Chondrocyte (in vitro differentiated cells): Measurements from ENCODE around the gene VAC14. TPM values are rescaled to one million over a fixed set of nuclear protein-coding genes. Genes with fewer than 3 reads are reported as not detected.

Source experiments
- DNase-seq: peaks from one replicate; pipeline ENCODE4 v3.0.0; 2021; ENCODE audit warnings: mixed read lengths, low spot score
- H3K27ac Mint-ChIP-seq: one replicate; pipeline ENCODE4 v1.8.0; 2021; ENCODE audit warnings: mild to moderate bottlenecking, moderate library complexity, mixed read lengths; ENCODE audit not compliant: unreplicated experiment
- H3K27me3 Mint-ChIP-seq: 2 replicates; pipeline ENCODE4 v1.8.0; 2021; ENCODE audit warnings: low read depth, mixed read lengths
- H3K36me3 Mint-ChIP-seq: 2 replicates; pipeline ENCODE4 v1.8.0; 2021; ENCODE audit warnings: low read depth, mixed read lengths
- H3K4me1 Mint-ChIP-seq: 2 replicates; pipeline ENCODE4 v1.8.0; 2021; ENCODE audit warnings: low read depth, mild to moderate bottlenecking, mixed read lengths
- H3K4me3 Mint-ChIP-seq: one replicate; pipeline ENCODE4 v1.8.0; 2021; ENCODE audit warnings: mild to moderate bottlenecking, moderate library complexity, mixed read lengths; ENCODE audit not compliant: unreplicated experiment
- H3K9me3 Mint-ChIP-seq: 2 replicates; pipeline ENCODE4 v1.8.0; 2021; ENCODE audit warnings: low read depth, mixed read lengths
- total RNA-seq: library from RNA; stranded (reverse); gene quantifications from 3 replicates; pipeline ENCODE4 v1.2.1, GENCODE V29; 2021
- TF ChIP-seq, protein P1 (sequence below): fragments of 200-600 bp; sonication (generic); IDR thresholded peaks from 2 replicates; pipeline ENCODE4 v1.5.0; 2021; ENCODE audit warnings: antibody characterized with exemption, mild to moderate bottlenecking, moderate library complexity

VAC14 gene
- total RNA-seq, 1 donor from 2014 or later, result 37.9 TPM

DNA sequence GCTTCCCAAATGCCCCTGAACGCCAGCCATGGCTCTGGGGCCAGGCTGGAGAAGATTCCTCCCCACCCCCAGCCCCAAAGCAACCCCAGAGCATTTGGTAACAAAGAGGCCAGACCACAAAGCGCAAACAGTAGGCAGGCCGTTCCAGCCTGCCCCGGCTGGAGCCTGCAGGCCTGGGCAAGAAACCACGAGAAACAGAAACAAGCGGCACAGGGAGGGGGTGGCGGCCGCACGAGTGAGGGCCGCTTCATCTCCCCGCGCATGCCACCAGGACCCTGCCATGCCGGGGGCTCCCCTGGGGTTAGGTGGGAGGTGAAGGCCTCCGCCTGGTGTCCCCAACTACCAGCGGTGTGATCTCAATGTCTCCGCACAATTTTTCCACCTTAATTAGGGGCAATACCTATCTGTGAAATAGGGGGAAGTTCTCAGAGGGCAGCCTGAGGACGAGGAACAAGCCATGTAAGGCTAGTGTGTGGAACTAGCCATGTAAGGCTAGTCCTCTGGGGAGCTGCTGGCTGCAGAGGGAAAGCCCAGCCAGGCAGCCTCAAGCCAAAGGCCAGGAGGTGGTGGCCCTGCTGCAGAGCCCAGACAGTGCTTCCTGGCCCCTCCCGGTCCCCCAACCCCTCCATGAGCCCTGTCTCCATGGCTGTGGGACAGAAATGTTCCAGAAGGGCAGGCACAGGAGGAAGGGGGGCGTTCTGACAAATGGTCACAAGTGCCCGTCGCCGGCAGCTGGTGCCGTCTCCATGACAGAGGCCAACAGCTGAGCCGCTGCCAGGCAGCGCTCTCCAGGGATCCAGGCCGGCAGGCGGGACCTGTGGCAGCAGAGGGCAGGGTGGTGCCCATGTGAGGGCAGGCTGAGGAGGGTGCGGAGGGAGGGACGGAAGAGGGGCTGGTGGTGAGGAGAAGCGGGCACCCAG, 100.6 kb downstream of the VAC14 start:
- Mint-ChIP-seq H3K9me3 (no peaks in the 10 kb centered on the region), H3K27ac (peak overlapping the region; percentile 100), H3K27me3 (no peaks in the 10 kb centered on the region), H3K4me3 (no peak overlapping the region), H3K36me3 (peaks cover 4% of the 10 kb centered on the region), H3K4me1 (peaks cover 94% of the 10 kb centered on the region)
- TF ChIP-seq, protein P1, sequence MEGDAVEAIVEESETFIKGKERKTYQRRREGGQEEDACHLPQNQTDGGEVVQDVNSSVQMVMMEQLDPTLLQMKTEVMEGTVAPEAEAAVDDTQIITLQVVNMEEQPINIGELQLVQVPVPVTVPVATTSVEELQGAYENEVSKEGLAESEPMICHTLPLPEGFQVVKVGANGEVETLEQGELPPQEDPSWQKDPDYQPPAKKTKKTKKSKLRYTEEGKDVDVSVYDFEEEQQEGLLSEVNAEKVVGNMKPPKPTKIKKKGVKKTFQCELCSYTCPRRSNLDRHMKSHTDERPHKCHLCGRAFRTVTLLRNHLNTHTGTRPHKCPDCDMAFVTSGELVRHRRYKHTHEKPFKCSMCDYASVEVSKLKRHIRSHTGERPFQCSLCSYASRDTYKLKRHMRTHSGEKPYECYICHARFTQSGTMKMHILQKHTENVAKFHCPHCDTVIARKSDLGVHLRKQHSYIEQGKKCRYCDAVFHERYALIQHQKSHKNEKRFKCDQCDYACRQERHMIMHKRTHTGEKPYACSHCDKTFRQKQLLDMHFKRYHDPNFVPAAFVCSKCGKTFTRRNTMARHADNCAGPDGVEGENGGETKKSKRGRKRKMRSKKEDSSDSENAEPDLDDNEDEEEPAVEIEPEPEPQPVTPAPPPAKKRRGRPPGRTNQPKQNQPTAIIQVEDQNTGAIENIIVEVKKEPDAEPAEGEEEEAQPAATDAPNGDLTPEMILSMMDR, result no peak
- DNase-seq, result no peak

DNA sequence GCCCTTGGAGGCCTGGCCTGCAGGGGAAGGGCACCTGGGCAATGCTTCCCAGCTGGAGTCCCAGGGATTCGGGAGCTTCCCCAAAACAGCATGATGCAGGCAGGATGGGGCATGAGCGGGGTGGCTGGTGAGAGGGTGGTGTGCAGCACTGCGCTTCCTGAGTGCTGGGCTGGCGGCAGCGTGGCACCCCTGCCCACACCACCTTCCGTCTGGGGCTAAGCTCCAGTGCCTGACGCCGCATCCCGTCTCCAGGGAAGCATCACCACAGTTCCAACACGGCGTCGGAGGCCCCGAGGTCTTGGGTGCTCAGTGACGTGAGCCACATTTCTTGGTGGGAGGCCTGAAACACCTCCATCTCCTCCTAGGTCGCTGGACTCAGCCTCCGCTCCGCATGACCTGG, 101.3 kb downstream of the VAC14 start:
- Mint-ChIP-seq H3K27ac (peak overlapping the region; percentile 100), H3K4me1 (peaks cover 94% of the 10 kb centered on the region)
- no peak for DNase-seq

DNA sequence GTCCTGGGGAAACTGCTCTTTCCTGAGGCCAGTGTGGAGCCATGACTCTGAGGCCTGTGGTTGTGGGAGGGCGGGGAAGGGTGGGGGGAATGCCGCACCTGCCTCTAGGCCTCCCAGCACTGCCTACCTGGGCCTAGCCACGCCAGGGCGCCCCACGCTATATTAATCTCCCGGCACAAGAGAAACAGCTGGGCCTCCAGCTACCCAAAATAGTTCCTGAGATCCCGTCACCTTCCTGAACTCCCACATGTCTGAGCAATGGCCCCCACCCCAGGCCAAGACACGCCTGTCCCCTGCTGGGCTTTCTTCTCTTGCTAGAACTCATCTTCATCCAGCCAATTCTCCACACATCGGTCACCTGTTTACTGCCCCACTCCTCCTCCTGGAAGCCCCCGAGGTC, 102.1 kb downstream of the VAC14 start:
- no peaks in the 10 kb centered on the region for H3K27me3 Mint-ChIP-seq
- no peaks in the 10 kb centered on the region for H3K9me3 Mint-ChIP-seq
- H3K27ac Mint-ChIP-seq, result no peak overlapping the region
- H3K4me3 Mint-ChIP-seq, result no peak overlapping the region
- no peak for DNase-seq
- H3K4me1 Mint-ChIP-seq, result peaks cover 94% of the 10 kb centered on the region
- TF ChIP-seq, protein P1, result no peak
- peaks cover 4% of the 10 kb centered on the region for H3K36me3 Mint-ChIP-seq

More for the DNA sequence above, 101.3 kb downstream of the VAC14 start:
- H3K9me3 Mint-ChIP-seq, result no peaks in the 10 kb centered on the region
- TF ChIP-seq, protein P1, result no peak
- H3K4me3 Mint-ChIP-seq, result no peak overlapping the region
- H3K27me3 Mint-ChIP-seq, result no peaks in the 10 kb centered on the region
- peaks cover 4% of the 10 kb centered on the region for H3K36me3 Mint-ChIP-seq

DNA sequence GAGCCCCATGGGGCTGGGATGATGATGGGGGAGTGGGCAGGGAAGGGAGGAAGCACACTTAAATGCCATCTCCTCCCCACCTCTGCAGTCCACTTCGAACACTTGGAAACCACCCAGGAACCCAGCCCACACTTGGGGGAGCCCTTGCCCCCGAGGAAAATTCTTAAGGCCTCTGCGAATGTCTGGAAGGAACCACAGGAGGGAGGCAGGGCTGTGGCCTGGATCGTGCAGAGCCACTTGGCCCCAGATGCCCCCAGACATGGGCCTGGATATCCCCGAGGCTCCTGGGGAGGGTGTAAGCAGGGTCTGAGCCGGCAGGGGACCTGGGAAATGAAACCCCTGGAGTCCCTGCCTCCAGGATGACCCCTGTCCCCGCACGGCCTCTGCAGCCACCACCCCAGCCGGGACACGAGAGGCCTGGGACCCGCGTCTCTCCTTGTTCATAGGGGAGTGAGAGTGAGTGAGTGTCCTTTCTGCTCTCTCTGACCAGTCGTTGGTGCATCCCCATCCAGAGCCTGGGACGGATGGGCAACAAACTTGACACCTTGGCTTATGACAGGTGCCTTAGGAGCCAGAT, 103.3 kb downstream of the VAC14 start:
- TF ChIP-seq, protein P1, result peak; percentile 70
- Mint-ChIP-seq H3K4me3 (no peak overlapping the region), H3K27me3 (no peaks in the 10 kb centered on the region), H3K36me3 (peaks cover 4% of the 10 kb centered on the region), H3K27ac (peak overlapping the region; percentile 100), H3K9me3 (no peaks in the 10 kb centered on the region), H3K4me1 (peaks cover 94% of the 10 kb centered on the region)
- DNase-seq, result no peak

DNA sequence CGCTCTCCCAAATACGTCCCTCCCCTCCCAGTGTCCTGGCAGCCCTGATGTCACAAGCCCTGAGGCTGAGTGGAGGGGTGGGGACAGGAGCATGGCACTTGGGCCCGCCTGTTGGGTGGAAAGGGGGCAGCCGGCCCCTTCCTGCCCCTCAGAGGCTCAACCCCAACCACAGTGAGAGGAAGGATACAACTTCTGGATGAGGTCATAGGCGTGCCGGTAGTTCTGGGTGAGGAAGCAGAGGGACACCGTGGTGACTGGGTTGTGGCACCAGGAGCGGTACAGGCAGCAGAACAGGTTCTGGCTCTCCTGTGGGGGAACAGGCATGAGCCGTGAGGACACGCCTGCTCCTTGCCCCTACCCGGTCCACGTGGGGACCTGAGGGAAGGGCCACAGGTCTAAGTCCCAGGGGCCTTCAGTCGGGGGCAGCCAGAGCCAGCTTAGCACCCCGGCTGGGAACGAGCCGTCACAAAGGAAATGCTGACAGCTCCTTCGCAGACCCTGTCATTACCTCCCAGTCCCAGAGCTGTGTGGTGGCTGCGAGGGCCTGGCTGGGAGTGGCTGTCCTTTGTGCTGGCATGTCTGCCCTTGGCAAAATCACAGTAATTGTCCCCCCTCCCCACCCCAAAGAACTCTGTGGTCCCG, 103.9 kb downstream of the VAC14 start:
- DNase-seq, result no peak
- Mint-ChIP-seq H3K4me3 (no peak overlapping the region), H3K27ac (peak overlapping the region; percentile 100), H3K4me1 (peaks cover 94% of the 10 kb centered on the region), H3K9me3 (no peaks in the 10 kb centered on the region), H3K27me3 (no peaks in the 10 kb centered on the region), H3K36me3 (peaks cover 4% of the 10 kb centered on the region)
- TF ChIP-seq, protein P1, result no peak
